ENCODE measurements around the gene TLX1.

TLX1 gene

GRCh38 chr10:101138788-101139420, 7.8 kb downstream of the TLX1 start:
- H3K27ac ChIP-seq = no peak overlapping the region

GRCh38 chr10:101139421-101139911, 8.4 kb downstream of the TLX1 start:
- peaks cover 18% of the 10 kb centered on the region for H3K27me3 ChIP-seq (ENCODE audit: control insufficient read depth, insufficient read depth, low read length)
- H3K9me3 ChIP-seq (ENCODE audit: control insufficient read depth, low read length) = no peaks in the 10 kb centered on the region
- H3K4me3 ChIP-seq (ENCODE audit: low read depth, low read length) = no peak overlapping the region
- peaks cover 6% of the 10 kb centered on the region for H3K4me1 ChIP-seq
- no peaks in the 10 kb centered on the region for H3K36me3 ChIP-seq (ENCODE audit: control insufficient read depth, insufficient read depth, low read length)
- no peak overlapping the region for H2AFZ ChIP-seq
- no peak overlapping the region for H3K9ac ChIP-seq
- no peak overlapping the region for H3K27ac ChIP-seq
- no peak overlapping the region for H3K4me2 ChIP-seq (ENCODE audit: low read length)
- TF ChIP-seq CTCF (IDR thresholded peaks at IDR 0.05) = no peak
- H3K79me2 ChIP-seq = no peaks in the 10 kb centered on the region

More at GRCh38 chr10:101138788-101139420, 7.8 kb downstream of the TLX1 start:
- no peak overlapping the region for H3K4me2 ChIP-seq (ENCODE audit: low read length)
- H3K9me3 ChIP-seq (ENCODE audit: control insufficient read depth, low read length) = no peaks in the 10 kb centered on the region
- no peak overlapping the region for H3K4me3 ChIP-seq (ENCODE audit: low read depth, low read length)
- H3K9ac ChIP-seq = no peak overlapping the region
- no peaks in the 10 kb centered on the region for H3K79me2 ChIP-seq
- TF ChIP-seq CTCF (IDR thresholded peaks at IDR 0.05) = no peak
- no peak overlapping the region for H2AFZ ChIP-seq
- peaks cover 24% of the 10 kb centered on the region for H3K27me3 ChIP-seq (ENCODE audit: control insufficient read depth, insufficient read depth, low read length)
- no peaks in the 10 kb centered on the region for H3K36me3 ChIP-seq (ENCODE audit: control insufficient read depth, insufficient read depth, low read length)
- peaks cover 6% of the 10 kb centered on the region for H3K4me1 ChIP-seq

- no peaks in the 10 kb centered on the region for H3K36me3 ChIP-seq (ENCODE audit: control insufficient read depth, insufficient read depth, low read length)
- H3K9me3 ChIP-seq (ENCODE audit: control insufficient read depth, low read length) = no peaks in the 10 kb centered on the region
- peaks cover 6% of the 10 kb centered on the region for H3K4me1 ChIP-seq
- H2AFZ ChIP-seq = no peak overlapping the region
- H3K9ac ChIP-seq = no peak overlapping the region
- H3K4me2 ChIP-seq (ENCODE audit: low read length) = no peak overlapping the region
- no peak for TF ChIP-seq CTCF (IDR thresholded peaks at IDR 0.05)
- no peak overlapping the region for H3K27ac ChIP-seq
- peaks cover 11% of the 10 kb centered on the region for H3K27me3 ChIP-seq (ENCODE audit: control insufficient read depth, insufficient read depth, low read length)
- no peaks in the 10 kb centered on the region for H3K79me2 ChIP-seq
- no peak overlapping the region for H3K4me3 ChIP-seq (ENCODE audit: low read depth, low read length)
Observed at GRCh38 chr10:101140084-101140949, 9.2 kb downstream of the TLX1 start.

GRCh38 chr10:101140950-101141615, 10.0 kb downstream of the TLX1 start:
- Histone ChIP-seq H3K27ac (no peak overlapping the region), H3K4me2 (ENCODE audit: low read length) (no peak overlapping the region), H3K36me3 (ENCODE audit: control insufficient read depth, insufficient read depth, low read length) (no peaks in the 10 kb centered on the region), H3K4me3 (ENCODE audit: low read depth, low read length) (no peak overlapping the region), H3K9ac (no peak overlapping the region), H3K4me1 (peaks cover 6% of the 10 kb centered on the region), H3K27me3 (ENCODE audit: control insufficient read depth, insufficient read depth, low read length) (peaks cover 8% of the 10 kb centered on the region), H2AFZ (no peak overlapping the region), H3K9me3 (ENCODE audit: control insufficient read depth, low read length) (no peaks in the 10 kb centered on the region), H3K79me2 (no peaks in the 10 kb centered on the region)
- no peak for TF ChIP-seq CTCF (IDR thresholded peaks at IDR 0.05)

Measured in parathyroid adenoma (tissue), 2 donors.